HG03469 (cell line): Measurements from ENCODE around the gene SYTL2.
A peak's percentile ranks its signal among the peaks of the same experiment; 100 is the strongest.
"Not testable (repeated sequence)": the region's sequence is repeated elsewhere in the genome, so short reads cannot be mapped to it uniquely, and the experiment has no call there.

Experiments
- ATAC-seq: cut with Tn5 transposase; IDR thresholded peaks from one replicate; pipeline ENCODE4 v1.9.1; 2021; ENCODE audit warnings: mild to moderate bottlenecking, moderate library complexity, moderate number of reproducible peaks; ENCODE audit not compliant: unreplicated experiment

Gene SYTL2

GRCh38 chr11:85663080-85663752, 147.7 kb downstream of the SYTL2 start:
- ATAC-seq = no peak

- ATAC-seq = no peak
These were observed 148.8 kb downstream of the SYTL2 start for GRCh38 chr11:85661972-85662664.

GRCh38 chr11:85658180-85658579, 152.8 kb downstream of the SYTL2 start:
- no peak for ATAC-seq

- no peak for ATAC-seq
These were observed 154.2 kb downstream of the SYTL2 start for GRCh38 chr11:85656777-85657176.

- ATAC-seq = not testable (repeated sequence)
These were observed 156.6 kb downstream of the SYTL2 start for GRCh38 chr11:85654343-85654742.

- no peak for ATAC-seq
These were observed 158.0 kb downstream of the SYTL2 start for GRCh38 chr11:85652786-85653447.

GRCh38 chr11:85651118-85651517, 159.8 kb downstream of the SYTL2 start:
- no peak for ATAC-seq

GRCh38 chr11:85647604-85648299, 163.2 kb downstream of the SYTL2 start, which contains the start of gene TMEM126A:
Gene TMEM126A (plus strand): TSS chr11:85647967. CDS start chr11:85650256, 2,289 bp downstream.
- ATAC-seq = peak; percentile 98

GRCh38 chr11:85647078-85647477, 163.9 kb downstream of the SYTL2 start:
- ATAC-seq = no peak
